C4-2B (cell line): ENCODE results near the gene MED15.
A peak's percentile ranks its signal among the peaks of the same experiment; 100 is the strongest.

Experiments used
- H3K27ac ChIP-seq: fragments of 450-650 bp; 2 replicates; pipeline ENCODE4 v1.5.1; 2017
- CTCF ChIP-seq: fragments of 450-650 bp; conservative IDR thresholded peaks from 2 replicates; pipeline ENCODE4 v1.5.1; 2017; ENCODE audit warnings: mild to moderate bottlenecking
- ZFX ChIP-seq: fragments of 450-650 bp; IDR thresholded peaks from 2 replicates; pipeline ENCODE4 v1.6.1; 2017

The MED15 gene

DNA sequence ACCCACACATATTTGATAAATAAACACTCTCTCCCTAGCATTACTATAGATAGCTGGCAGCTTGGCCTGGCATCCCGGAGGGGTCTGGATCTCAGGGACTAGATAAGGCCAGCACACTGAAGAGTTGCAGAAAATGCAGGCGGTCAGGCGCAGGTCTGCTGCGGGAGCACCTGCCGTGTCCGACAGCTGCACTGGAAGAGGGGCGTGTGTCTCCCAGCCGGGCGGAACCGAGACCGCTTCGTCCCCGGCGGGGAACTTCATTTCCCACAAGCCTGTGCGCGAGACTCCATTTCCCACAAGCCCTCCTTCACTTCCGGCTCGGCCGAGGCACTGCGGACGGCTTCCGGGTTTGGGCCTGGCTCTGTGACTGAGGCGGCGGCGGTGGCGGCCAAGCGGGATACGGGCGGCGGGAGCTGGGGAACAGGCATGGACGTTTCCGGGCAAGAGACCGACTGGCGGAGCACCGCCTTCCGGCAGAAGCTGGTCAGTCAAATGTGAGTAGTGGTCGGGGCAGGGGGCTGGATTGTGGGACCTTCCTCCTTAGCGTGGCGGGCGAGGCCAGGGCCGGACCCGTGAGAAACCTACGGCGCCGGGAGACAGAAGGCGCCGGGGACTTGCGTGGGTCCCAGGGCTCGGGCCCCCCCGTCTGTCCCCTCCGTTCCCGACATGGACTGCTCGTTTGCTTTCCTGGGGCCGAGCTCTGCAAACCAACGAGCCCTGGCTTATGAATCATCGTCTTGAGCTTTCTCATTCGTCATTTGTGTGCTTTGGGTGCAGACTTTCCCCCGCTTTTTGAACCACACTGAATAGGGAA, at the start of gene MED15:
MED15 (plus strand) TSS at position 358 of the 814 bp plus-strand sequence; CDS start at position 427, 69 bp downstream.
- H3K27ac ChIP-seq = peak within 1 kb of the TSS; percentile 85
- TF ChIP-seq ZFX (peak; percentile 98), CTCF (no peak)

- no peak for TF ChIP-seq CTCF
- TF ChIP-seq ZFX = no peak
- H3K27ac ChIP-seq = no peak overlapping the region
These were observed 48.8 kb upstream of the MED15 start for GRCh38 chr22:20458530-20459151.

- TF ChIP-seq ZFX = no peak
- TF ChIP-seq CTCF = no peak
- H3K27ac ChIP-seq = no peak overlapping the region
These were observed 48.3 kb upstream of the MED15 start for GRCh38 chr22:20459152-20459542.

- no peak overlapping the region for H3K27ac ChIP-seq
- TF ChIP-seq CTCF (no peak), ZFX (no peak)
These were observed 47.5 kb upstream of the MED15 start for GRCh38 chr22:20459862-20460261.

GRCh38 chr22:20463324-20464095, 43.9 kb upstream of the MED15 start:
- no peak overlapping the region for H3K27ac ChIP-seq

DNA sequence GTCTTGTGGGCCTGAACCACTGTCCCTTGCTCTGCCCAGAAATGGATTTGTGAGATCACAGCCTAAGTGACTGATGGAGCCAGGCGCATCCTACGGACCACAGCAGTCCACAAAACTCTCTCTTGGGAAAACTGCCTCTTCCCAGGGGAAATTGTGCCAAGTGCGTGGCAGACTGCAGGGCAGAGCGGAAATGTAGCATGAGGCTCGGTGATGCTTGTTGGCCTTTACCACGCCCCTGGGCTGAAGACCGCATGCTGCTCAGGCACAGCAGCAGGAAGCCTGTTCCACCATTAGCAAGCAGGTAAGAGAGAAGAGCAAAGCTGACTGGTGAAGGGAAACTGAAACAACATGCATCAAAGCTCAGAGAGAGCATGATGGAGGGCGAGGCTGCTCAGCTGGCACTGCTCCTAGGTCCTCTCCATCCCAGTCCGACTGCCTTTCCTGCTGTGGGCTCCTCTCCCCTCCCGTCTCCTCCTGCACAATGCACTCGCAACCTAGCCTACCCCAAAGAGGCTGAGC, 43.3 kb upstream of the MED15 start:
- no peak overlapping the region for H3K27ac ChIP-seq
- TF ChIP-seq CTCF (no peak), ZFX (no peak)

More at GRCh38 chr22:20463324-20464095, 43.9 kb upstream of the MED15 start:
- TF ChIP-seq ZFX (no peak), CTCF (no peak)
